ENCODE measurements around the gene HLA-DPB1.
A peak's percentile ranks its signal among the peaks of the same experiment; 100 is the strongest.

The HLA-DPB1 gene

DNA sequence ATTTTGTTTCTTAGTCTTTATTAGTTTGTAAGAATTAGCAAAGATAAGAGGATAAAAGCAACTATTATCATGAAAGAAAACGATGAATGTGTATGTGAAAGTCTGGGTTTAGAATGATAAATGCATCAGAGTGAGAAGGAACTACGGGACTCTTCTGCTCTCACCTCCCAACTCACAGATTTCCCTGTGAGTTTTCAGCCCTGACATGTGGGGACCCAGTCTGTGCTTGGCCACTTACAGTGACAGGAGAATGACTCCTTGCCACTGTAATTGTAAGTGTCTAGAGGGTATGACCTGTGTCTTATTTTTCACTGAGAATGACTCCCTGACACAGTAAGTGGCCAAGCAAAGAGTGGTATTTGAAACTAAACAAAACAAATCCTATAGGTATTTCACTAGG, 4.9 kb upstream of the HLA-DPB1 start:
- DNase-seq (ENCODE audit: low read depth in 2 of 2, low spot score in 1 of 2): no peak

DNA sequence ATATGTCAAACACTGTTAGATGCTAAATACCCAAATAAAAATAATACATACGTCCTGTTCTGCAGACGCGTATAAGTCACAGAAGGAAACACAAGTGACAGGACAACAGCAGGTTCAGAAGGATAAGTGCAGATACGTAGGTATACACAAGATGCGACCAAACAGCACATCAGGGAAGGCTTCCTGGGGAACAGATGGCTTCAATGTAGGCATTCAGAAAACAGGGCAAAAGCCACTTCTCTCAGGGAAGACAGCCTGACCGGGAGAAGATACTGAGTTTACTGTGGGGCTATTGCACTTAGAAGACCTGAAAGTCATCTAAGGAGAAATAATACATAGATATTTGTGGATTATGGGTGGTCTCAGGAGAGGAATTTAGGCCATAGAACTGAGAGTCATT, 4.2 kb upstream of the HLA-DPB1 start:
- DNase-seq (ENCODE audit: low read depth in 2 of 2, low spot score in 1 of 2): no peak

DNA sequence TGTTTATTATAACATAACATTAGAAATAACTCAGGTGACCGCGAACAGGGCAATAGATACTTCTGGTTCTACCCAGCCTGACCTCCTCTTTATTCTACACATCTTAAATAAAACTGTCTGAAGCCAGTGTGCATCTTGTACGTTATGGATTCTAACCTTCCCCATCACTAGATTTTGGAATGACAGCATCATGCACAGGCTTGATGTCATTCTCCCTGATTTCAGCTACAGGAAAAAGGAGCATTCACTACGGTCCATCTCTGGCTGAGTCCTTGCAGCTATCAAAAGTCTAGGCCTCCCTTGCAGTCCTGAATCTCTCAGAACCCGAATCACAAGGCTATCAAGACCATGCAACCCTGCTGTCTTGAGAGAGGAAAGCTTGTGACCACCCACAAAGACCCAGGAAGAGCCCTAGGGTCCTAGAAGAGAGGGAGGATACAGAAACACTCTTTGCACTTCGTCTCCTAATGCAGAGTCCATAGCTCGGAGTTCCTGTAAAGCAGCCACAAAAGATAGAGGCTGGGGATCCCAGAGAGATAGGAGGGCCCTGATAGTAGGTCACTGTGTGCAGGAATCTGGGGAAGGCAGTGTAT, 3.2 kb upstream of the HLA-DPB1 start:
- DNase-seq (ENCODE audit: low read depth in 2 of 2, low spot score in 1 of 2): no peak

GRCh38 chr6:33073431-33073871, 2.3 kb upstream of the HLA-DPB1 start, which contains the start of gene HLA-DPA1:
TSS of gene HLA-DPA1 (minus strand) at chr6:33073649.
- no peak for DNase-seq (ENCODE audit: low read depth in 2 of 2, low spot score in 1 of 2)

- DNase-seq (ENCODE audit: low read depth in 2 of 2, low spot score in 1 of 2): no peak
Measured at GRCh38 chr6:33075208-33075567, 602 bp upstream of the HLA-DPB1 start.

- no peak for DNase-seq (ENCODE audit: low read depth in 2 of 2, low spot score in 1 of 2)
Measured at GRCh38 chr6:33076406-33076934, 680 bp downstream of the HLA-DPB1 start.

- no peak for DNase-seq (ENCODE audit: low read depth in 2 of 2, low spot score in 1 of 2)
Measured at GRCh38 chr6:33077908-33078307, 2.1 kb downstream of the HLA-DPB1 start.

GRCh38 chr6:33078442-33078841, 2.7 kb downstream of the HLA-DPB1 start:
- DNase-seq (ENCODE audit: low read depth in 2 of 2, low spot score in 1 of 2): no peak

DNA sequence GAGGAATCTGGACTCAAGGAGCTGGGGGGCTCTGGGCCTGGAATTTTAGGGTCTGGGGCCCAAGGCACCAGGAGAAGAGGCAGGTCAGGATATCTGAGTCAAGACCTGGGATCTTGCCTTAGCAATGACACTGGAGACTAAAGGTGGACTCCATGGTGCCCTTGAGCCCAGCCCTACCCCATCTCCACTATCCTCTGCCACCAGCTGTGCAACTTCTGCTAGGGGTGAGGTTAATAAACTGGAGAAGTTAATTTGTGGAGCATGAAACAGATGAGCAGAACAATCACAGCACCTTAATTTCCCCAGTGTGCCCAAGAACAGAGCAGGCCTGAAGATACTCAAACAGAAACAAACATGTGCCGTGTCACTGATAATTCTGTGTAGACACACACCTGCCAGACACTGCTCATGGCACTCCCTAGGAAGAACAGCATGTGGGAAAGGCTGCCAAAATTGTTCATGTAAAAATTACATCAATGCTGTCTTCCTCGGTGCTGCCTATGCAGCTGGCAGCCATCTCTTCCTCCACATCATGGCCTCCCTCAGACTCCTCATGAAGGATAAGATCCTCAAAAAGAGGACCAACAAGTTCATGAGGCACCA, 3.2 kb downstream of the HLA-DPB1 start:
- DNase-seq (ENCODE audit: low read depth in 2 of 2, low spot score in 1 of 2): no peak

DNA sequence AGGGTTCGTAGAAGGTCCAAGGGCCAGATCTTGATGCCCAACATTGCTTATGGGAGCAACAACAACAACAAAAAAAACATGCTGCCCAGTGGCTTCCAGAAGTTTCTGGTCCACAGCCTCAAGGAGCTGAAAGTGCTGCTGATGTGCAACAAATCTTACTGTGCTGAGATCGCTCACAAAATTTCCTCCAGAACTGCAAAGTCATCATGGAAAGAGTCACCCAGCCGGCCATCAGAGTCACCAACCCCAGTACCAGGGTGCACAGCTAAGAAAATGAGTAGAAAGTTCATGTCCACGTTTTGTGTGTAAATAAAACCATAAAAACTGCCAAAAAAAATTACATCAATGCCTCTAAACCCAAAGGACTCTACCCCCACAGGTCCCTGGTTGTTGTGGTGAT, 3.8 kb downstream of the HLA-DPB1 start:
- DNase-seq (ENCODE audit: low read depth in 2 of 2, low spot score in 1 of 2): no peak

GRCh38 chr6:33080127-33081089, 4.6 kb downstream of the HLA-DPB1 start:
- DNase-seq (ENCODE audit: low read depth in 2 of 2, low spot score in 1 of 2): no peak

DNA sequence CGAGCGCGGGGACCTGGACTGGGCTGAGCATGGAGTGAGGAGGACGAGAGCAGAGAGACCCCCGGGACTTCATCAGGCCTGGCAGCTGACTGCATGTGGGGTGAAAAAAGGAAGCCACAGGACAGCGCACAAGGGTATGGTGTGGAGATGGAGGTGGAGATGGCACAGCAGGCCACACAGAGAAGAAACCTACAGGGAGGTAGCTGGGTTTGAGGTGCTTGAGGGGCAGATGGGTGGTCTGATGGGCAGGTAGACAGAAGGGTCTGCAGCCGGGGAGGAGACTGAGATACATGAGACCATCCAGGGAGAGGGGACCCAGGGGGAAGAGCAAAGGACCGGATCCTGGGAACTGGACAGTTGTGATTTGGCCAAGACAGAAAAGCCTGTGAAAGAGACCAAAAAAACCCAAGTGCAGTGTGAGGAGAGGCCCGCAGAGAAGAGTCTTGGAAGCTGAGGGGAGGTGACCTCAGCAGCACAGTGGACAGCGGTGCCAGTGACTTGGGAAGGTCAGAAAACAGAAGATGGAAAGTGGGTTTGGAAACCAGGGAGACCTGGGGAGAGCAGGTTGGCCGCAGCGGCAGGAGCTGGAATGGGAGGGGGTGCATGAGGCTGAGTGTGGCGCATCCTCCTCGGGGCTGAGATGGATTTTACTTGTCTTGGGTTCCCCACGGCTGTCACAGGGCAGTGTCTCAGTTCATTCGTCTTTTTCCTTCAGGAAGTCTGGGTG, 5.5 kb downstream of the HLA-DPB1 start:
- no peak for DNase-seq (ENCODE audit: low read depth in 2 of 2, low spot score in 1 of 2)

DNA sequence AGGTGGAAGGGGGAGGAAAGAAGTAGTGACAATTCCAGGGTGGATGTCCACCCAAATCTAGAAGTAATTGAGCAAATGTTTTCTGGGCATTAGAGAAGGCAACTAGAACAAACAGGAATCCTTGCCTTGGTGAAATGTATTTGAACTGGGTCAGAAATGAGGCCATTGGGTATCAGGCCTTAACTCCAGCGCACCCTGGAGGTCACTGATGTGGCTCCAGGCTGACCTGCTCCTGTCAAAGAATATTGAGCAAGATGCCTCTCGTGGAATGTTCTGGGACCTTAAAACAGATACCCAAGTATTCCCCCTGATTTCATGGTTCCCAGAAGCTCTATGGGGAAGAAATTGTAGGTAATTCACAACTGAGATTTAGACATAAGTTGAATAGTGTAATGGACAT, 6.9 kb downstream of the HLA-DPB1 start:
- DNase-seq (ENCODE audit: low read depth in 2 of 2, low spot score in 1 of 2): no peak

DNA sequence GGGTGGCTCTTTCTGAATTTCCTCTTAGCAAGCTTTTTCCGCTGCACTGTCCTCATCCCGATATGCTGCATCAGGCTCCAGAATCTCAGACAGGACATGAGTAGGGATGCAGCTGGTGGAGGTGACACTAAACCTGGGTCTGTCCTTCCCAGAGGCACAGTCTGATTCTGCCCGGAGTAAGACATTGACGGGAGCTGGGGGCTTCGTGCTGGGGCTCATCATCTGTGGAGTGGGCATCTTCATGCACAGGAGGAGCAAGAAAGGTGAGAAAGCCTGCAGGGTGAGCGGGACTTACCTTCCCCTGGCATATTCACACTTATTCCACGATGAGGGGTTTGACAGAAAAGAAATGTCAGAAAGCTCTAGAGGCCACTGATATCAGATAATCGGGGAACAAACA, 9.8 kb downstream of the HLA-DPB1 start:
- DNase-seq (ENCODE audit: low read depth in 2 of 2, low spot score in 1 of 2): no peak

GRCh38 chr6:33088258-33088930, 12.6 kb downstream of the HLA-DPB1 start:
- no peak for DNase-seq (ENCODE audit: low read depth in 2 of 2, low spot score in 1 of 2)

- no peak for DNase-seq (ENCODE audit: low read depth in 2 of 2, low spot score in 1 of 2)
Measured at GRCh38 chr6:33088931-33089620, 13.3 kb downstream of the HLA-DPB1 start.

DNA sequence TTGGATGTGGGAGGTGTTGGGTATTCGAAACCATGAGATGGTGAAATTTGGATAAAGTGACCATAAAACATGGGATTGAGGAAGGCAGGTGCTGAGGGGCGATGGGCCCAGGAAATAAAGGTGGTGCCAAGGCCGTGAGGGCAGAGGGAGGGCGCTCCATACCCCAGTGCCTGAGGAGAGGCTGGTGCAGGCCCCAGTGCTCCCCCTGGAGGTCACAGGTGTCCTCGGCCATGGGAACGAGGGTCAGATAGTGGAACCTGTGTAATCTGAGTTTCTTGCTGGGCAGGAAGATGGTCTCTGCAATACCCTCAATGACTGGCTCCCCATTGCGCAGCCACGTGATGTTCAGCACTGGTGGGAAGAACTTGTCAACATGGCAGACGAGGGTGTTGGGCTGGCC, 16.2 kb downstream of the HLA-DPB1 start:
- peak in 1 of 2 donors; percentile 35 for DNase-seq (ENCODE audit: low read depth in 2 of 2, low spot score in 1 of 2)

DNA sequence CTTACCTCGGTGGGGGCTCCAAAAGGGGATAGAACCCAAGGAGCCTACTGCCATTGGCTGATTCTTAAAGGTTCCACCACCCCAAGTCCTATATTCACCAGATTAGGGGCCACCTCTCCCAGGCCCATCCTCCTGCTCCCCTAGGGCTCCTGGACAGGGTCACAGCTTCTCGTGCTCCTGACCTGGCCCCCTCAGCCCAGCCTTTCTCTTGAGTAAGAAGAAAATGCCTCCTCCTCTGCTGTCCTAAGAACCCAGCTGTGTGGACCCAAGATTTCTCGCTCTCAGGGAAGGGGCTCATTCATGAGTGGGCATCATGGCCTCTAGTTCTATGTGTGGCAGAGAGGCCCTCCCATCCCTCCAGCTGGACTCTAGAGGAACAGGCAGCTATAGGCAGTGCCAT, 16.6 kb downstream of the HLA-DPB1 start:
- DNase-seq (ENCODE audit: low read depth in 2 of 2, low spot score in 1 of 2): no peak

GRCh38 chr6:33093855-33094254, 18.1 kb downstream of the HLA-DPB1 start:
- DNase-seq (ENCODE audit: low read depth in 2 of 2, low spot score in 1 of 2): no peak

GRCh38 chr6:33095681-33096080, 19.9 kb downstream of the HLA-DPB1 start:
- DNase-seq (ENCODE audit: low read depth in 2 of 2, low spot score in 1 of 2): no peak

All from stimulated activated CD8-positive, alpha-beta memory T cell treated with anti-CD3 and anti-CD28 coated beads, Interleukin-4, amount 100 ng/mL, for 1 hour (primary cell).